ENCODE measurements around the gene ZNF256. TPM values are rescaled to one million over a fixed set of nuclear protein-coding genes. Genes with fewer than 3 reads are reported as not detected.

The ZNF256 gene
- total RNA-seq, 1 donor from 2014 or later, result 3.7 TPM

DNA sequence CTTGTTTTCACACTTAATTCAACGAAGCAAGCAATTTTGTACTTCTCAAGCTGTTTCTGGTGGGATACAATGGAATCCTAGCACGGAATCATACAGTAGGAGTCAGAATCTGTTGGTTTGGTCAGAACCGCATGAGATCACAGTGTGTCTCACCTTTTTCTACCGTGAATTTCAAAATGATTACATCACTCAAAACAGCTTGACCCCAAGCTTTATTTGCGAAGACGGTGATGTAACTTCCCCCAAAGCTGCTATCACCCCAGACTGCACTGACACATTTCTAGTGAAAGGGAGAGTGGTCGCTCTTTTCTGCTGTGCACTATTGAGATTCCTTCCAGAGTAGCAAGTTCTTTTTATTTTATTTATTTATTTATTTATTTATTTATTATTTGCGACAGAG lies 17.3 kb upstream of the ZNF256 start:
- H3K4me1 ChIP-seq, result no peaks in the 10 kb centered on the region
- no peak overlapping the region for H3K27ac ChIP-seq
- DNase-seq (ENCODE audit: extremely low spot score in 2 of 2), result no peak
- intact Hi-C loops (cut with DNase I), result no loop called here
- TF ChIP-seq CTCF (IDR thresholded peaks at IDR 0.05), result no peak
- TF ChIP-seq POLR2A (IDR thresholded peaks at IDR 0.05), result no peak
- no peak for TF ChIP-seq POLR2AphosphoS5 (IDR thresholded peaks at IDR 0.05; ENCODE audit: insufficient read depth in 1 of 2, low read depth in 1 of 2)
- no peaks in the 10 kb centered on the region for H3K27me3 ChIP-seq
- no peak overlapping the region for H3K4me3 ChIP-seq
- peaks cover 0 to 17% of the 10 kb centered on the region in 2 donors for H3K36me3 ChIP-seq
- peaks cover 29% of the 10 kb centered on the region for H3K9me3 ChIP-seq

- Histone ChIP-seq H3K36me3 (peaks cover 0 to 6% of the 10 kb centered on the region in 2 donors), H3K4me3 (no peak overlapping the region), H3K4me1 (no peaks in the 10 kb centered on the region), H3K9me3 (peaks cover 17% of the 10 kb centered on the region), H3K27ac (no peak overlapping the region), H3K27me3 (no peaks in the 10 kb centered on the region)
- intact Hi-C loops (cut with DNase I), result no loop called here
- TF ChIP-seq CTCF (IDR thresholded peaks at IDR 0.05) (no peak), POLR2A (IDR thresholded peaks at IDR 0.05) (no peak), POLR2AphosphoS5 (IDR thresholded peaks at IDR 0.05; ENCODE audit: insufficient read depth in 1 of 2, low read depth in 1 of 2) (no peak)
- no peak for DNase-seq (ENCODE audit: extremely low spot score in 2 of 2)
These were observed 14.3 kb upstream of the ZNF256 start for GRCh38 chr19:57961785-57962184.

DNA sequence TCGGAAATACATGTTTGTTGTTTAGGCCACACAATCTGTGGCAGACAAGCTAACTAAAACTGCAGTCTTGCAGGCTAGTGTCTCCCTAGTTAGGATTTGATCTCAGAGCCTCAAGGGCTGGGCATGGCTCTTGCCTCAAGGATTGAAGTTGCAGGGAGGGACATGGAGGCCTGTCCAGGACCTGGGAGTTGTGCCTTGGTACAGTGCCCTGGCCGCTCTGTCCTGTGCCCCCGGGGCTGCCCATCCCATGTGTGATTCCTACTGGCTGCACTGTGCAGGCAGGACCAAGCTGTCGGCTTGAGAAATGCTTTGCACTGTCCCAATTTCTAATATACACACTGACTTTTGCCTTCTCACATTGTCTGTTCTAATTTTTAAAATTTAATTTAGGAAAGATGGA lies 7.5 kb upstream of the ZNF256 start:
- TF ChIP-seq CTCF (IDR thresholded peaks at IDR 0.05), result no peak
- TF ChIP-seq POLR2AphosphoS5 (IDR thresholded peaks at IDR 0.05; ENCODE audit: insufficient read depth in 1 of 2, low read depth in 1 of 2), result no peak
- TF ChIP-seq POLR2A (IDR thresholded peaks at IDR 0.05), result no peak
- no peak for DNase-seq (ENCODE audit: extremely low spot score in 2 of 2)
- no peak overlapping the region for H3K27ac ChIP-seq
- no peaks in the 10 kb centered on the region for H3K4me1 ChIP-seq
- no peaks in the 10 kb centered on the region for H3K36me3 ChIP-seq
- H3K4me3 ChIP-seq, result no peak overlapping the region
- no peaks in the 10 kb centered on the region for H3K9me3 ChIP-seq
- intact Hi-C loops (cut with DNase I), result no loop called here
- H3K27me3 ChIP-seq, result no peaks in the 10 kb centered on the region

DNA sequence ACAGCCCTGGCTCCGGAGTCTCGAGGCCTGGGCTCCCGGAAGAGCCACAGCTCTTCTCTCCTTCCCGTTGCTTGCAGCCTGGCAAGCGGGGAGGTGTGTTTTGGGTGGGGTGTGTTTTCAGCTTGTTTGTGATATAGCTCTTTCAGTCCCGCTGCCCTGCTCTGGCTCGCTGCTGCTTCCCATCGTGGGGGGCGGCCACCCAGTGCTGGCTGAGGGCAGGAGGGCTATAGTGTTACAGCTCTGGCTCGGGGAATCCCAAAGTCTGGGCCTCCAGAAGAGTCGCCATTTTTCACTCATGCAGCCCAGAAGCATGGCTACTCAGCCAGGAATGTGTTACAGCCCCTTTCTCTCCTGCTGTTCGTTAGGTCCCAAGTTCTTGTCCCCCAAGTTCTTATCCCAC lies 2.2 kb upstream of the ZNF256 start:
- H3K27me3 ChIP-seq, result no peaks in the 10 kb centered on the region
- no peak for DNase-seq (ENCODE audit: extremely low spot score in 2 of 2)
- no peaks in the 10 kb centered on the region for H3K36me3 ChIP-seq
- no peaks in the 10 kb centered on the region for H3K9me3 ChIP-seq
- no peak overlapping the region for H3K27ac ChIP-seq
- TF ChIP-seq POLR2A (IDR thresholded peaks at IDR 0.05) (no peak), POLR2AphosphoS5 (IDR thresholded peaks at IDR 0.05; ENCODE audit: insufficient read depth in 1 of 2, low read depth in 1 of 2) (no peak), CTCF (IDR thresholded peaks at IDR 0.05) (no peak)
- intact Hi-C loops (cut with DNase I), result no loop called here
- H3K4me3 ChIP-seq, result no peak overlapping the region
- peaks cover 17% of the 10 kb centered on the region for H3K4me1 ChIP-seq

- no peak for DNase-seq (ENCODE audit: extremely low spot score in 2 of 2)
- peaks cover 17% of the 10 kb centered on the region for H3K4me1 ChIP-seq
- no peaks in the 10 kb centered on the region for H3K9me3 ChIP-seq
- H3K36me3 ChIP-seq, result peaks cover 0 to 4% of the 10 kb centered on the region in 2 donors
- intact Hi-C loops (cut with DNase I), result no loop called here
- no peaks in the 10 kb centered on the region for H3K27me3 ChIP-seq
- TF ChIP-seq POLR2A (IDR thresholded peaks at IDR 0.05) (no peak), POLR2AphosphoS5 (IDR thresholded peaks at IDR 0.05; ENCODE audit: insufficient read depth in 1 of 2, low read depth in 1 of 2) (no peak), CTCF (IDR thresholded peaks at IDR 0.05) (no peak)
- H3K27ac ChIP-seq, result no peak overlapping the region
- no peak overlapping the region for H3K4me3 ChIP-seq
These were observed 1.8 kb upstream of the ZNF256 start for GRCh38 chr19:57949296-57949695.
